Measurements from ENCODE around the gene BHLHA15. TPM values are rescaled to one million over a fixed set of nuclear protein-coding genes. Genes with fewer than 3 reads are reported as not detected.

Gene BHLHA15
- total and polyA plus RNA-seq, 9 of the 15 experiments (the other 6 are each of a cell fraction or from before 2014, with no cell fraction given) = 0.22 to 2.0 (median 1.1) TPM; not detected in 4

DNA sequence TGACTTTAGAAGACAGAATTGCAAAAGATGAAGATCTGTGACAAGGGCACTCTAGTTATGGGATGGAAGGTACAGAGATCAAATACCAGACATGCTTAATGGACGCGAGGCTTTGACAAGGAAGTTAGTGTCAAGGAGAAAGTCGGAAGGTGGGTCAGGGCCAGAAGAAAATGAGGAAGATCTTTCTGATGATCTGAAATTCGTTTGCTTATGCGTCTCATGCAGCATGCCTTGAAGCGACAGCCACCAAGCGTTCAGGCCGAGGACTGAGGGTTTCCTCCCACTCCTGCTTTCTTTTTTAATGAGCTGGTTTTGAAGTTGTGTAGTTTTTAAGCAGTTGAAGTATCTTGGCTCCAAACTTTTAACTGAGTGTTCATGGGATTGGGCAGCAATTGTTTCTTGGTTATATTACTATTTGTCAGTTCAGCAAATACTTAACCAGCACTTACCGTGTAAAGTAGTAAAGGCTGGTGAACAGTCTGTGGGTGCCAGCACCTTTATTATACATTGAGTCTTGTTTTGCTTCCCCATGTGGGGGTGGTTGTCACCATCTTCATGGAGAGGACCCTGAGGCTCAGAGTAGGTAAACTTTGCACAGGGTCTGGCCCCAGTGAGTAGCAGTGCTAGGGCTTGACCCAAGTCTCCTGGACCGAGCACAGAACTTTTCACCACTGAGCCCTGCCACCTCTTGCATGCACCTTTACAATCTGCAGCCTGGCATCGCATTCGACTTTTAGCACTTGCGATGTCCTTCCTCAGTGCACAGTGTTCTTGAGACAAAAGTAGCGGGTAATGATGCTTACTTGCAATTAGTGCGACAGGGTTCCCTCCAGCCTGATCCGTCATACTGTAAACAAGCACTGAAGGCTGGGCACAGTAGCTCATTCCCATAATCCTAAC is 14.3 kb upstream of the BHLHA15 start:
- peaks cover 4% of the 10 kb centered on the region; the same call in 1 of the 2 replicates for H4K20me1 ChIP-seq (replicated peaks; ENCODE audit: control insufficient read depth, insufficient read depth, low read length)
- H3K4me2 ChIP-seq (ENCODE audit: insufficient read depth, low read length) = no peak overlapping the region
- H3K27ac ChIP-seq (ENCODE audit: extremely low read depth, low read depth, low read length) = no peak overlapping the region
- intact Hi-C loops (cut with micrococcal nuclease) (no loop called here), in situ Hi-C loops (cut with MboI) (no loop called here)
- H3K9me1 ChIP-seq (ENCODE audit: control insufficient read depth, insufficient read depth, low read length) = no peaks in the 10 kb centered on the region
- FAIRE-seq (no peak), ATAC-seq (no peak), DNase-seq (ENCODE audit: extremely low read depth in 1 of 4, low spot score in 3 of 4) (no peak)
- ChIA-PET POLR2A (interaction anchor here (0.6 kb wide), 1 partner anchor 204 kb away, joined by 3 read pairs; no protein-coding TSS in a partner anchor), CTCF (ENCODE audit: low intra/inter-chr PET ratio) (no interaction called here)
- no peaks in the 10 kb centered on the region for H3K79me2 ChIP-seq (ENCODE audit: control insufficient read depth, insufficient read depth, low read length)
- 80% methylated on average over 16 of the region's 16 CpGs for WGBS (ENCODE audit: insufficient coverage, low coverage, missing lambda C conversion rate)
- no peak overlapping the region for H3K4me3 ChIP-seq
- no peaks in the 10 kb centered on the region for H3K9me3 ChIP-seq (replicated peaks; ENCODE audit: control insufficient read depth, insufficient read depth, low read depth, low read length)
- no TSS peak for BruUV-seq (replicated peaks)
- TF ChIP-seq E2F5 (CRISPR knock-in tag; IDR thresholded peaks at IDR 0.05) (no peak), MAFF (IDR thresholded peaks at IDR 0.05; ENCODE audit: low read length) (0 out of 2 replicates have a peak, but pooled peaks have one; percentile 13), ZNF316 (IDR thresholded peaks at IDR 0.05) (peak; percentile 68), MAFG (tag; conservative IDR thresholded peaks at IDR 0.05) (peak; percentile 27), C11orf30 (IDR thresholded peaks at IDR 0.05; ENCODE audit: low read depth) (0 out of 2 replicates have a peak, but pooled peaks have one; percentile 33), E2F3 (CRISPR knock-in tag; IDR thresholded peaks at IDR 0.05) (no peak)
- H3K27me3 ChIP-seq (ENCODE audit: control insufficient read depth in 2 of 2, insufficient read depth in 2 of 2, low read length in 2 of 2) = no peaks in the 10 kb centered on the region
- H3K36me3 ChIP-seq (ENCODE audit: control insufficient read depth, insufficient read depth, low read length) = peaks cover 37% of the 10 kb centered on the region; the same call in 2 of the 3 replicates
- no peaks in the 10 kb centered on the region; a peak in 1 of 5 replicates for H3K4me1 ChIP-seq (replicated peaks in 1 of 2; ENCODE audit: control insufficient read depth in 2 of 2, insufficient read depth in 2 of 2, low read length in 2 of 2)
- no peak overlapping the region for H3K9ac ChIP-seq (ENCODE audit: insufficient read depth in 1 of 2, low read depth in 2 of 2, low read length in 2 of 2)
- H2AFZ ChIP-seq (ENCODE audit: low read depth, low read length) = no peak overlapping the region

Data from K562 (cell line).